CD14-positive monocyte (primary cell): ENCODE measurements around the gene MSI2. TPM values are rescaled to one million over a fixed set of nuclear protein-coding genes. Genes with fewer than 3 reads are reported as not detected.

ENCODE experiments used
- DNase-seq, 3 donors: peaks; one replicate each; pipeline ENCODE4 v3.0.0-alpha.2; 2011 to 2022
- H2AFZ ChIP-seq: 2 replicates; pipeline ENCODE4 v1.6.0; 2012; ENCODE audit warnings: mild to moderate bottlenecking, low read depth, low read length, inconsistent platforms; ENCODE audit not compliant: insufficient read depth, poor library complexity, severe bottlenecking
- H3K27ac ChIP-seq, 2 donors: 1 replicate in 1 of 2; 2 replicates in 1 of 2; pipeline ENCODE4 v1.5.1; 2012 to 2013; ENCODE audit warnings: low read length in 2 of 2, control low read depth in 1 of 2, inconsistent platforms in 1 of 2, low read depth in 1 of 2, mild to moderate bottlenecking in 1 of 2
- H3K27me3 ChIP-seq, 2 donors: one replicate each; pipeline versions ENCODE4 v1.6.0 to v1.6.1; 2011 to 2013; ENCODE audit warnings: low read length in 2 of 2; ENCODE audit not compliant: control insufficient read depth in 2 of 2, insufficient read depth in 2 of 2
- H3K36me3 ChIP-seq, 2 donors: replicated peaks in 1 of 2; 1 replicate in 1 of 2; 2 replicates in 1 of 2; pipeline versions ENCODE4 v1.5.1 to v1.6.1; 2012 to 2013; ENCODE audit warnings: low read length in 2 of 2, control low read depth in 1 of 2, inconsistent platforms in 1 of 2, mild to moderate bottlenecking in 1 of 2; ENCODE audit not compliant: insufficient read depth in 2 of 2, control insufficient read depth in 1 of 2
- H3K4me1 ChIP-seq, 2 donors: 1 replicate in 1 of 2; 2 replicates in 1 of 2; pipeline versions ENCODE4 v1.5.1 to v1.6.1; 2012 to 2013; ENCODE audit warnings: low read length in 2 of 2, control low read depth in 1 of 2, inconsistent platforms in 1 of 2, mild to moderate bottlenecking in 1 of 2, moderate library complexity in 1 of 2; ENCODE audit not compliant: insufficient read depth in 2 of 2, control insufficient read depth in 1 of 2
- H3K4me2 ChIP-seq: replicated peaks from 2 replicates; pipeline ENCODE3; 2012; ENCODE audit warnings: low read length, moderate library complexity, mild to moderate bottlenecking; ENCODE audit not compliant: poor library complexity, severe bottlenecking; ENCODE audit errors: extremely low read depth
- H3K4me3 ChIP-seq, 3 experiments: fragments of 200-600 bp in 1 of 3; sonication (generic) in 1 of 3; replicated peaks in 1 of 3; 1 replicate in 2 of 3; 2 replicates in 1 of 3; pipeline ENCODE4 v1.5.1; 2011 to 2013; ENCODE audit warnings: low read length in 3 of 3, mild to moderate bottlenecking in 3 of 3, control low read depth in 2 of 3, low read depth in 2 of 3, inconsistent platforms in 1 of 3, moderate library complexity in 1 of 3
- H3K79me2 ChIP-seq: 2 replicates; pipeline ENCODE4 v1.6.0; 2012; ENCODE audit warnings: mild to moderate bottlenecking, control low read depth, inconsistent platforms, low read length, moderate library complexity; ENCODE audit not compliant: insufficient read depth
- H3K9ac ChIP-seq: 2 replicates; pipeline ENCODE4 v1.6.0; 2017; ENCODE audit warnings: low read length, mild to moderate bottlenecking; ENCODE audit not compliant: insufficient read depth, poor library complexity, severe bottlenecking
- H3K9me3 ChIP-seq, 2 donors: replicated peaks in 1 of 2; 1 replicate in 1 of 2; 2 replicates in 1 of 2; pipeline versions ENCODE4 v1.5.1 to v1.6.1; 2012 to 2013; ENCODE audit warnings: low read length in 2 of 2, control low read depth in 1 of 2; ENCODE audit not compliant: control insufficient read depth in 1 of 2, insufficient read depth in 1 of 2
- H4K20me1 ChIP-seq: 2 replicates; pipeline ENCODE4 v1.6.0; 2012; ENCODE audit warnings: mild to moderate bottlenecking, low read length, control low read depth, moderate library complexity; ENCODE audit not compliant: insufficient read depth
- H3K27ac Mint-ChIP-seq, 7 donors: one replicate each; pipeline ENCODE4 v1.8.0; 2020; ENCODE audit warnings: mild to moderate bottlenecking in 7 of 7, mixed read lengths in 7 of 7, moderate library complexity in 6 of 7, inconsistent platforms in 2 of 7
- H3K27me3 Mint-ChIP-seq, 3 donors: one replicate each; pipeline ENCODE4 v1.8.0; 2021 to 2022; ENCODE audit warnings: low read depth in 3 of 3, mild to moderate bottlenecking in 3 of 3, mixed read lengths in 3 of 3, moderate library complexity in 3 of 3, inconsistent platforms in 1 of 3
- H3K36me3 Mint-ChIP-seq, 2 donors: one replicate each; pipeline ENCODE4 v1.8.0; 2020; ENCODE audit warnings: mixed read lengths in 2 of 2, inconsistent platforms in 1 of 2, mild to moderate bottlenecking in 1 of 2
- H3K4me1 Mint-ChIP-seq: one replicate; pipeline ENCODE4 v1.8.0; 2020; ENCODE audit warnings: mild to moderate bottlenecking, mixed read lengths
- H3K4me3 Mint-ChIP-seq, 2 donors: one replicate each; pipeline ENCODE4 v1.8.0; 2020; ENCODE audit warnings: mild to moderate bottlenecking in 2 of 2, mixed read lengths in 2 of 2, moderate library complexity in 1 of 2
- H3K9me3 Mint-ChIP-seq, 7 donors: one replicate each; pipeline ENCODE4 v1.8.0; 2020 to 2022; ENCODE audit warnings: mixed read lengths in 7 of 7, mild to moderate bottlenecking in 6 of 7, moderate library complexity in 6 of 7, inconsistent platforms in 2 of 7
- WGBS: methylation state at CpG from one replicate; pipeline ENCODE4 v1.1.5; 2013; ENCODE audit warnings: missing lambda C conversion rate; ENCODE audit not compliant: insufficient coverage; 5-methylcytosine and 5-hydroxymethylcytosine counted together
- intact Hi-C, 2 donors: fragments of 100-400 bp; cut with micrococcal nuclease; formaldehyde crosslinking; loops; one replicate each; pipeline versions ENCODE4 v1.15.0 to v1.15.1; 2023
- polyA plus RNA-seq, 3 donors: library from polyadenylated mRNA; depleted of rRNA in 1 of 3; unstranded in 2 of 3; stranded (reverse) in 1 of 3; fragments of 300-500 nt in 2 of 3; fragments of >200 nt in 1 of 3; fragmentation: Illumina TruSeq in 2 of 3; gene quantifications; 1 replicate in 2 of 3; 2 replicates in 1 of 3; pipeline ENCODE4 v1.2.3, GENCODE V29; 2012 to 2021
- TF ChIP-seq, protein P1 (sequence below): fragments of 200-600 bp; IDR thresholded peaks from one replicate; pipeline ENCODE4 v1.8.0; 2022; ENCODE audit warnings: antibody characterized with exemption, mild to moderate bottlenecking

The MSI2 gene
- polyA plus RNA-seq, 3 donors, result 0.20 to 6.6 (median 0.37) TPM

DNA sequence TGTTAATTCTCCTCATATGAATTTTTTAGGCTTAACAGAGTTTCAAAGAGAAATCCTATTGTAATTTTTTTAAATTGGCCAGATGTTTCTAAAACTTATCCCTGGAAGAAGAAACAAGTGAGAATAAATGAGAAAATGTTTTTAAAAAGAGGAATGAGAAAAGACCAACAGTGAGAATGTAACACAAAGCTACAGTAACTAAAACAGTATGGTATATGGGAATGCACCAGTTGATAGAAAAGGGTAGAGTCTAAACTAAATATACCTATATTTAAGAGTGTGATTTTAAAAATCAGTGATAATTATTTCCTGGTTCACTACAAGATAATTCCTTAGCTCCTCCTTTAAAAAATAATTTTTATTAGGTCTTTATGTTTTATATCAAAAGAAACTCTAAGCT is 360.9 kb downstream of the MSI2 start:
- Histone ChIP-seq H3K4me2 (no peak overlapping the region), H3K9me3 (no peaks in the 10 kb centered on the region), H2AFZ (no peak overlapping the region), H3K27ac (no peak overlapping the region), H3K9ac (no peak overlapping the region), H3K4me1 (peaks cover 1% of the 10 kb centered on the region in 2 donors), H3K27me3 (no peaks in the 10 kb centered on the region), H3K36me3 (no peaks in the 10 kb centered on the region), H4K20me1 (no peaks in the 10 kb centered on the region), H3K4me3 (no peak overlapping the region), H3K79me2 (no peaks in the 10 kb centered on the region)
- intact Hi-C loops, result no loop called here
- no peak overlapping the region for H3K4me3 Mint-ChIP-seq
- peaks cover 4% of the 10 kb centered on the region for H3K4me1 Mint-ChIP-seq
- no peak overlapping the region for H3K27ac Mint-ChIP-seq
- TF ChIP-seq, protein P1, sequence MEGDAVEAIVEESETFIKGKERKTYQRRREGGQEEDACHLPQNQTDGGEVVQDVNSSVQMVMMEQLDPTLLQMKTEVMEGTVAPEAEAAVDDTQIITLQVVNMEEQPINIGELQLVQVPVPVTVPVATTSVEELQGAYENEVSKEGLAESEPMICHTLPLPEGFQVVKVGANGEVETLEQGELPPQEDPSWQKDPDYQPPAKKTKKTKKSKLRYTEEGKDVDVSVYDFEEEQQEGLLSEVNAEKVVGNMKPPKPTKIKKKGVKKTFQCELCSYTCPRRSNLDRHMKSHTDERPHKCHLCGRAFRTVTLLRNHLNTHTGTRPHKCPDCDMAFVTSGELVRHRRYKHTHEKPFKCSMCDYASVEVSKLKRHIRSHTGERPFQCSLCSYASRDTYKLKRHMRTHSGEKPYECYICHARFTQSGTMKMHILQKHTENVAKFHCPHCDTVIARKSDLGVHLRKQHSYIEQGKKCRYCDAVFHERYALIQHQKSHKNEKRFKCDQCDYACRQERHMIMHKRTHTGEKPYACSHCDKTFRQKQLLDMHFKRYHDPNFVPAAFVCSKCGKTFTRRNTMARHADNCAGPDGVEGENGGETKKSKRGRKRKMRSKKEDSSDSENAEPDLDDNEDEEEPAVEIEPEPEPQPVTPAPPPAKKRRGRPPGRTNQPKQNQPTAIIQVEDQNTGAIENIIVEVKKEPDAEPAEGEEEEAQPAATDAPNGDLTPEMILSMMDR, result no peak
- H3K36me3 Mint-ChIP-seq, result peaks cover 14 to 16% of the 10 kb centered on the region in 2 donors
- peaks cover 0 to under 1% (median 0%) of the 10 kb centered on the region in 3 donors for H3K27me3 Mint-ChIP-seq
- peaks cover 0 to 3% (median 2%) of the 10 kb centered on the region in 7 donors for H3K9me3 Mint-ChIP-seq
- DNase-seq, result no peak

DNA sequence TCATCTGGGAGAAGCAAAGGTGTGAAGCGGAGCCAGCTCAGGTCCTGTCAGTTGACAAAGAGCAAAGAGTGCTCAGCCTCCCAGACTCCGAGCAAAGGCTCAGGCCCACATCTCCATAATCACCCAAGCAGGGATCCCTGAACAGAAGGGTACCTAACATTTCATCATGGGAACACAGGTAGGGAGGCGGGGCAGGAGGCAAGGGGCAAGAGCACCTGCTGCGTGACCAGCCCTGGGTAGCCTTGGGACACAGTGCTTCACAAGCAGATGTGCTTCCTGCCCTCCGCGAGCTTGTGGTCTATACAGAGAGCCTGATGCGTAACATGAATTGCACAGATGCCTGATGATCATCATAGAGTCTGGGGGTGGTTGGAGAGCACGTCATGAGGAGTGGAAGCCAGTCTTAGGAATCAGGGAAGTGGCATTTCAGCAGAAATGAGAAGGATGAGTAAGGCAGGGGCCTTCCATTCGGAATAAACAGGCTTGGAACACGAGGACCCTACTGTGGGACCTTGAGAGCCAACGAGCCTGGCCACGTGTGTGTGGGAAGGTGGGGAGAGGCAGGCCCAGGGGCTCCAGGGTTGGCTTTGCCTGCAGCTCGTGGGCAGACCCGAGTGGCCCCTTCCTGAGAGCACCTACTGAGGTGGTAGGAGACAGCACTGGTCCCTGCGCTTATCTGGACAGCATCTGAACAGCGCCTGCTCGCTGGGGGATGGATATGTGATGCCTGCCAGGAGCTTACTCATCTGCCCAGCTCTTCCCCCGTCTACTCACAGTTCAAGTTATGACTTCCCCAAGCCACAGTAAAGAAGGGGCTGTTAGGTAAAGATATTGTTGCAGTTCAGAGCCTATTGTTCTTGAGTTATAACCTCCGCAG is 363.0 kb downstream of the MSI2 start:
- no peaks in the 10 kb centered on the region for H3K79me2 ChIP-seq
- peaks cover 25% of the 10 kb centered on the region for H3K4me1 Mint-ChIP-seq
- H3K4me3 ChIP-seq, result no peak overlapping the region
- no peak overlapping the region for H3K27ac ChIP-seq
- intact Hi-C loops, result no loop called here
- H4K20me1 ChIP-seq, result no peaks in the 10 kb centered on the region
- no peaks in the 10 kb centered on the region for H3K36me3 ChIP-seq
- peaks cover 14 to 16% of the 10 kb centered on the region in 2 donors for H3K36me3 Mint-ChIP-seq
- no peaks in the 10 kb centered on the region for H3K9me3 ChIP-seq
- peaks cover 22% of the 10 kb centered on the region in 2 donors for H3K4me1 ChIP-seq
- no peaks in the 10 kb centered on the region for H3K27me3 Mint-ChIP-seq
- DNase-seq, result no peak
- H3K9ac ChIP-seq, result no peak overlapping the region
- TF ChIP-seq, protein P1, result no peak
- H3K9me3 Mint-ChIP-seq, result peaks cover 0 to 3% (median 2%) of the 10 kb centered on the region in 7 donors
- no peak overlapping the region for H3K4me2 ChIP-seq
- no peak overlapping the region for H3K27ac Mint-ChIP-seq
- no peaks in the 10 kb centered on the region for H3K27me3 ChIP-seq
- 88% methylated on average over 12 of the region's 19 CpGs for WGBS
- H3K4me3 Mint-ChIP-seq, result no peak overlapping the region
- no peak overlapping the region for H2AFZ ChIP-seq
